Right lobe of liver (tissue), 6 donors: Measurements from ENCODE around the gene VPS4B. TPM values are rescaled to one million over a fixed set of nuclear protein-coding genes. Genes with fewer than 3 reads are reported as not detected.
"Not testable (repeated sequence)": the region's sequence is repeated elsewhere in the genome, so short reads cannot be mapped to it uniquely, and the experiment has no call there.

ENCODE experiments used
- ATAC-seq, 4 donors: fragments of 200-7000 bp; cut with Tn5 transposase; one replicate each; pipeline ENCODE4 v1.9.1; 2020; ENCODE audit warnings: mild to moderate bottlenecking in 4 of 4, moderate library complexity in 4 of 4
- DNase-seq, 3 donors: peaks; one replicate each; pipeline ENCODE4 v3.0.0-alpha.2; 2020
- H3K27ac ChIP-seq, 3 donors: fragments of 200-600 bp; one replicate each; pipeline ENCODE4 v1.8.0; 2022
- H3K27me3 ChIP-seq, 2 donors: fragments of 200-600 bp; one replicate each; pipeline ENCODE4 v1.8.0; 2022
- H3K36me3 ChIP-seq, 4 donors: fragments of 200-600 bp; sonication (generic) in 1 of 4; one replicate each; pipeline versions ENCODE4 v1.5.1 to v1.8.0; 2017 to 2022; ENCODE audit warnings: control low read depth in 1 of 4
- H3K4me1 ChIP-seq, 4 donors: fragments of 200-600 bp; sonication (generic) in 1 of 4; one replicate each; pipeline versions ENCODE4 v1.5.1 to v1.8.0; 2017 to 2022; ENCODE audit warnings: control low read depth in 1 of 4
- H3K4me3 ChIP-seq, 3 donors: fragments of 200-600 bp; one replicate each; pipeline ENCODE4 v1.8.0; 2022
- H3K9me3 ChIP-seq, 4 donors: fragments of 200-600 bp; sonication (generic) in 1 of 4; one replicate each; pipeline versions ENCODE4 v1.5.1 to v1.8.0; 2017 to 2022; ENCODE audit warnings: control low read depth in 1 of 4
- POLR2A ChIP-seq: fragments of 450-650 bp; IDR thresholded peaks from one replicate; pipeline ENCODE4 v1.6.1; 2017; ENCODE audit warnings: antibody characterized with exemption, mild to moderate bottlenecking
- whole genome bisulfite sequencing: methylation state at CpG from one replicate; pipeline ENCODE4 v1.1.6; 2018; ENCODE audit warnings: low coverage, low lambda C conversion rate; ENCODE audit not compliant: insufficient coverage; ENCODE audit errors: missing lambda C conversion rate; 5-methylcytosine and 5-hydroxymethylcytosine counted together
- intact Hi-C, 2 donors: fragments of 100-400 bp; cut with DNase I; formaldehyde crosslinking; loops; one replicate each; pipeline versions ENCODE4 v1.11.2 to v1.14.1; 2022
- total RNA-seq, 6 experiments: library from RNA; depleted of rRNA in 2 of 6; stranded (reverse); fragments of >200 nt in 2 of 6; fragmentation: NEBNext Ultra II Directional in 3 of 6; extraction: Animal tissue kit (Norgen Biotek cat#: 25700) in 3 of 6; gene quantifications; one replicate each; pipeline versions ENCODE4 v1.1.0 to v1.2.4, GENCODE V29; 2016 to 2023
- TF ChIP-seq, protein P1 (sequence below), 4 donors: fragments of 200-600 bp in 3 of 4; fragments of 450-650 bp in 1 of 4; IDR thresholded peaks; one replicate each; pipeline versions ENCODE4 v1.5.1 to v1.8.0; 2016 to 2022; ENCODE audit warnings: antibody characterized with exemption in 4 of 4, mild to moderate bottlenecking in 2 of 4
- donor health status: DM: no; HTN: yes; CAD: no.
- donor health status: DM: no; HTN: no; CAD: no.
- donor health status: DM: no; HTN: no; CAD: no.
- donor health status: DM: no; HTN: yes; CAD: no.
- donor health status: DM: no; HTN: yes; CAD: no.

VPS4B gene
- total RNA-seq, 6 experiments from 2014 or later: 18.3 to 30.4 (median 22.3) TPM

DNA sequence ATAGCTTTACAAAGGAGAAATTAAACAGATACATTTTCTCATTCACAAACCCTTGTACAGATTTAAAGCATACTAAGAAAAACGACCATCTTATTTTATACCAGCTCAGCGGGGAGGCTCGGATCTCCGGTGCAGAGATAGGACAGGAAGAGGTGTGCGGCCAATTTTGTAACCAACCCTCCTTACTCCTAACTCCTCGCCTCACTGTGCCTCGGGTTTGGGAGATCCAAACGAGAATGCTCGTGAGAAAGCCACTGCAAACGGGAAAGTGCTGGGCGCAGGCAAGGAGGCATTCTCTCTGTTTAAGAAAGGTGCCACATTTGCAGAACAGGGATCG is 56.4 kb downstream of the VPS4B start:
- 1% methylated on average over 12 of the region's 12 CpGs for WGBS
- DNase-seq (no peak), ATAC-seq (no peak)
- H3K4me1 ChIP-seq: peaks cover 0 to 18% (median 0%) of the 10 kb centered on the region in 4 donors
- H3K27me3 ChIP-seq: no peaks in the 10 kb centered on the region
- TF ChIP-seq, protein P1, sequence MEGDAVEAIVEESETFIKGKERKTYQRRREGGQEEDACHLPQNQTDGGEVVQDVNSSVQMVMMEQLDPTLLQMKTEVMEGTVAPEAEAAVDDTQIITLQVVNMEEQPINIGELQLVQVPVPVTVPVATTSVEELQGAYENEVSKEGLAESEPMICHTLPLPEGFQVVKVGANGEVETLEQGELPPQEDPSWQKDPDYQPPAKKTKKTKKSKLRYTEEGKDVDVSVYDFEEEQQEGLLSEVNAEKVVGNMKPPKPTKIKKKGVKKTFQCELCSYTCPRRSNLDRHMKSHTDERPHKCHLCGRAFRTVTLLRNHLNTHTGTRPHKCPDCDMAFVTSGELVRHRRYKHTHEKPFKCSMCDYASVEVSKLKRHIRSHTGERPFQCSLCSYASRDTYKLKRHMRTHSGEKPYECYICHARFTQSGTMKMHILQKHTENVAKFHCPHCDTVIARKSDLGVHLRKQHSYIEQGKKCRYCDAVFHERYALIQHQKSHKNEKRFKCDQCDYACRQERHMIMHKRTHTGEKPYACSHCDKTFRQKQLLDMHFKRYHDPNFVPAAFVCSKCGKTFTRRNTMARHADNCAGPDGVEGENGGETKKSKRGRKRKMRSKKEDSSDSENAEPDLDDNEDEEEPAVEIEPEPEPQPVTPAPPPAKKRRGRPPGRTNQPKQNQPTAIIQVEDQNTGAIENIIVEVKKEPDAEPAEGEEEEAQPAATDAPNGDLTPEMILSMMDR (IDR thresholded peaks at IDR 0.05): no peak
- TF ChIP-seq POLR2A: no peak
- intact Hi-C loops: loop anchor here in 1 of 2 donors (10.0 kb wide), 1 partner anchor 59 kb away; the partner anchor contains the start of gene VPS4B
- H3K27ac ChIP-seq: peak overlapping the region; percentile 89 to 97 (median 94)
- H3K36me3 ChIP-seq: peaks cover 0 to 11% (median 6%) of the 10 kb centered on the region in 4 donors
- H3K9me3 ChIP-seq: no peaks in the 10 kb centered on the region
- peak overlapping the region; percentile 85 to 90 (median 90) for H3K4me3 ChIP-seq

DNA sequence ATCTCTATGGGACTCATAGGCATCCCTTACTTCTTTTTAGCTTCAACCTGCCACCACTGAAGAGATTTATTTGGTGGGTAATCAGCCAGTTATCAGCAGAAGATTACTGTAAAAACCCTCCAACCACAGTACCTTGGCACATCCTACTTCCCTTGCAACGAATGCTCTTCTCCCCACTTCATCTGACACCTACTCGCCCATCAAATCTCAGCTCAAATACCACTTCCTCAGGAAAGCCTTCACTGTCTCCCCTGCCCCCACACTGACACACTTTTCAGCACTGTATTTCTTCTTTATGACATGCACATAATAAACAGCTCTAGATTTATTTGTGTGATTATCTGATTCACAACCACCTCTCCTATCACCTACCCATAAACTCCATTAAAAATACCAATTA is 58.3 kb downstream of the VPS4B start:
- WGBS: 60% methylated on average over 1 of the region's 2 CpGs

DNA sequence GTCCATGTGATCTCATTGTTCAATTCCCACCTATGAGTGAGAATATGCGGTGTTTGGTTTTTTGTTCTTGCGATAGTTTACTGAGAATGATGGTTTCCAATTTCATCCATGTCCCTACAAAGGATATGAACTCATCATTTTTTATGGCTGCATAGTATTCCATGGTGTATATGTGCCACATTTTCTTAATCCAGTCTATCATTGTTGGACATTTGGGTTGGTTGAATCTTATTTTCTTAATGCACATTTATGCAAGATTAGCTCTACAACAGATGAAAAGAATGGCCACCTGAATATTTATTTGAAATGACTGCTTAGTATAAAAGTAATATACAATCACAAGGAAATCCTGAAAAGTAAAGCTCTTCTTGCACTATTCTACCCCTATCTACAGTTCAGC is 58.9 kb downstream of the VPS4B start:
- not testable (repeated sequence) for H3K9me3 ChIP-seq, H3K27me3 ChIP-seq, ATAC-seq, H3K4me3 ChIP-seq, H3K27ac ChIP-seq, DNase-seq
- peaks cover 0 to 18% (median 0%) of the 10 kb centered on the region in 4 donors for H3K4me1 ChIP-seq
- peaks cover 5 to 35% (median 13%) of the 10 kb centered on the region in 4 donors for H3K36me3 ChIP-seq
- no CpG with 5 or more reads among the region's 2 CpGs for WGBS
- intact Hi-C loops: loop anchor here in 1 of 2 donors (10.0 kb wide), 1 partner anchor 61 kb away; the partner anchor contains the start of gene VPS4B

More for the DNA sequence above, 58.3 kb downstream of the VPS4B start:
- intact Hi-C loops: loop anchor here in 1 of 2 donors (10.0 kb wide), 1 partner anchor 61 kb away; the partner anchor contains the start of gene VPS4B
- ATAC-seq: no peak
- TF ChIP-seq, protein P1 (IDR thresholded peaks at IDR 0.05): no peak
- no peak for TF ChIP-seq POLR2A
- peaks cover 5 to 29% (median 13%) of the 10 kb centered on the region in 4 donors for H3K36me3 ChIP-seq
- DNase-seq: no peak
- H3K4me1 ChIP-seq: peaks cover 0 to 18% (median 0%) of the 10 kb centered on the region in 4 donors
- H3K27ac ChIP-seq: no peak overlapping the region
- no peaks in the 10 kb centered on the region for H3K27me3 ChIP-seq
- H3K4me3 ChIP-seq: no peak overlapping the region
- no peaks in the 10 kb centered on the region for H3K9me3 ChIP-seq

DNA sequence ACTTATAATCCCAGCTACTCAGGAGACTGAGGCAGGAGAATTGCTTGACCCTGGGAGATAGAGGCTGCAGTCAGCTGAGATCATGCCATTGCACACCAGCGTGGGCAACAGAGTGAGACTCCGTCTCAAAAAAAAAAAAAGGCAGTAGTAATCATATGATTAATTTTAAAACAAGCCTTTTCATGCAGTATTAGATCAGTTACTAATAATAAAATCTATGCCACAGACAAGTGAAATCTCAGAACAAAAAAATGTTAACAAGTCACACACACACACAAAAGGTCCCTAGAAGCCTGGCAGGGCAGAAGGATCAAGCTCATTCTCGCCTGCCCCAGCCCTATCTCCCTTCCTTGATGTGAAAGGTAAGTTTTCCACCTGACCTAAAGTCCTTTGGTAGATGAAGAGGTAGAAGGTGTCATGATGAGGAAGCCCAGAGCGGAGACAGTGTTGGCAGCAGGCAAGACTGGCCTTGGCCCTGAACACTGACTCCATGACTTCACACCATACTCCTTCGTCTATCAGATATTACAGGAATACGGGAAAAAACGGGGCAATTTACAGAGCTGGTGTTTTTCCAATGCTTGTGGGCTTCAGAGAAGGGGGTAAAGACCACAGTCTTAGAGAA is 65.9 kb downstream of the VPS4B start:
- intact Hi-C loops: no loop called here

DNA sequence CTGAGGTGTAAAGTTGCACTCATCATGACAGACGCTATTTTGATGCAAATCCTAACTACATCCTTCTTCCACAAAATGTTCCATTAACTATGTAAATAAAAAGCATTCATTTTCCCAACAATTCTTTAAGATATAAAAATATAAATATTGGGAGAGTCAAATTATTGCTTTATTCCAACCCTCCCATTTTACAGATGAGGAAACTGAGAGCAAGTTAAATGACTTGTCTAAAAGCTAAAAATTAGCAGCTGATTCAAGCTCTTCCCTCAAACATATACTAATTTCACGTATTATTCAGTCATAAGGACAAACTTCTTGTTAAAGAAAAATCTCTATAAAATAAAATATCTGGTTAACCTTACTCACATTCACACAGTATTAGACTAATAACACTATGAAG is 72.0 kb downstream of the VPS4B start:
- no peak overlapping the region for H3K4me3 ChIP-seq
- peaks cover 0 to 56% (median 21%) of the 10 kb centered on the region in 4 donors for H3K36me3 ChIP-seq
- no peak for TF ChIP-seq POLR2A
- TF ChIP-seq, protein P1 (IDR thresholded peaks at IDR 0.05): no peak
- ATAC-seq: no peak
- no peaks in the 10 kb centered on the region for H3K27me3 ChIP-seq
- 50% methylated on average over 2 of the region's 2 CpGs for WGBS
- H3K27ac ChIP-seq: no peak overlapping the region
- intact Hi-C loops: no loop called here
- no peaks in the 10 kb centered on the region for H3K9me3 ChIP-seq
- peaks cover 0 to 16% (median 6%) of the 10 kb centered on the region in 4 donors for H3K4me1 ChIP-seq
- no peak for DNase-seq

More for the DNA sequence above, 65.9 kb downstream of the VPS4B start:
- no peak overlapping the region for H3K4me3 ChIP-seq
- H3K4me1 ChIP-seq: no peaks in the 10 kb centered on the region
- peaks cover 5 to 89% (median 17%) of the 10 kb centered on the region in 4 donors for H3K36me3 ChIP-seq
- no peaks in the 10 kb centered on the region for H3K27me3 ChIP-seq
- no peak overlapping the region for H3K27ac ChIP-seq
- ATAC-seq: no peak
- TF ChIP-seq, protein P1 (IDR thresholded peaks at IDR 0.05): no peak
- no peak for TF ChIP-seq POLR2A
- H3K9me3 ChIP-seq: no peaks in the 10 kb centered on the region
- no peak for DNase-seq
- 78% methylated on average over 7 of the region's 7 CpGs for WGBS
